ENCODE data around the gene MAPKAPK5. TPM values are rescaled to one million over a fixed set of nuclear protein-coding genes. Genes with fewer than 3 reads are reported as not detected.
A peak's percentile ranks its signal among the peaks of the same experiment; 100 is the strongest.
"Not testable (repeated sequence)": the region's sequence is repeated elsewhere in the genome, so short reads cannot be mapped to it uniquely, and the experiment has no call there.

MAPKAPK5 gene
- total and polyA plus RNA-seq, 5 donors from 2014 or later: 27.5 to 61.1 (median 33.1) TPM

- Histone ChIP-seq H3K27ac (ENCODE audit: insufficient read depth, low read length, poor library complexity, severe bottlenecking) (no peak overlapping the region), H3K9me3 (ENCODE audit: control insufficient read depth in 2 of 2, low read length in 2 of 2) (no peaks in the 10 kb centered on the region), H3K27me3 (ENCODE audit: control insufficient read depth, insufficient read depth, low read length) (no peaks in the 10 kb centered on the region), H3K4me3 (ENCODE audit: low read depth, low read length) (peak overlapping the region; percentile 41), H3K4me1 (ENCODE audit: control insufficient read depth, insufficient read depth, low read length, poor library complexity, severe bottlenecking) (no peaks in the 10 kb centered on the region), H3K36me3 (ENCODE audit: control insufficient read depth, insufficient read depth, low read length) (no peaks in the 10 kb centered on the region)
- peaks cover 0 to 1% (median 0%) of the 10 kb centered on the region in 7 donors for H3K9me3 Mint-ChIP-seq
- H3K36me3 Mint-ChIP-seq: no peaks in the 10 kb centered on the region
- ATAC-seq (ENCODE audit: low read depth in 2 of 2): peak; percentile 85 to 86
- peaks cover 5 to 12% (median 7%) of the 10 kb centered on the region in 4 donors for H3K4me1 Mint-ChIP-seq
- H3K4me3 Mint-ChIP-seq: peak overlapping the region in 1 of 4 donors; percentile 14
- H3K27me3 Mint-ChIP-seq: peaks cover 15% of the 10 kb centered on the region
- peak; percentile 32 to 85 (median 60) for DNase-seq
- no peak overlapping the region for H3K27ac Mint-ChIP-seq
These were observed 28.9 kb upstream of the MAPKAPK5 start for GRCh38 chr12:111812881-111813741.

GRCh38 chr12:111816065-111816615 is 25.9 kb upstream of the MAPKAPK5 start:
- H3K4me3 Mint-ChIP-seq: no peak overlapping the region
- peaks cover 5 to 12% (median 7%) of the 10 kb centered on the region in 4 donors for H3K4me1 Mint-ChIP-seq
- H3K9me3 Mint-ChIP-seq: peaks cover 0 to 4% (median 0%) of the 10 kb centered on the region in 7 donors
- H3K27me3 ChIP-seq (ENCODE audit: control insufficient read depth, insufficient read depth, low read length): peaks cover 2% of the 10 kb centered on the region
- H3K4me3 ChIP-seq (ENCODE audit: low read depth, low read length): no peak overlapping the region
- H3K4me1 ChIP-seq (ENCODE audit: control insufficient read depth, insufficient read depth, low read length, poor library complexity, severe bottlenecking): no peaks in the 10 kb centered on the region
- peaks cover 25% of the 10 kb centered on the region for H3K27me3 Mint-ChIP-seq
- H3K27ac Mint-ChIP-seq: no peak overlapping the region
- no peaks in the 10 kb centered on the region for H3K36me3 ChIP-seq (ENCODE audit: control insufficient read depth, insufficient read depth, low read length)
- no peak overlapping the region for H3K27ac ChIP-seq (ENCODE audit: insufficient read depth, low read length, poor library complexity, severe bottlenecking)
- no peak for DNase-seq
- no peaks in the 10 kb centered on the region for H3K9me3 ChIP-seq (ENCODE audit: control insufficient read depth in 2 of 2, low read length in 2 of 2)
- ATAC-seq (ENCODE audit: low read depth in 2 of 2): no peak
- H3K36me3 Mint-ChIP-seq: no peaks in the 10 kb centered on the region

- not testable (repeated sequence) for H3K27ac ChIP-seq (ENCODE audit: insufficient read depth, low read length, poor library complexity, severe bottlenecking); H3K36me3 Mint-ChIP-seq; DNase-seq; H3K4me3 ChIP-seq (ENCODE audit: low read depth, low read length); H3K4me3 Mint-ChIP-seq; H3K27ac Mint-ChIP-seq; H3K27me3 ChIP-seq (ENCODE audit: control insufficient read depth, insufficient read depth, low read length); H3K4me1 ChIP-seq (ENCODE audit: control insufficient read depth, insufficient read depth, low read length, poor library complexity, severe bottlenecking); H3K9me3 ChIP-seq (ENCODE audit: control insufficient read depth in 2 of 2, low read length in 2 of 2); ATAC-seq (ENCODE audit: low read depth in 2 of 2); H3K9me3 Mint-ChIP-seq; H3K36me3 ChIP-seq (ENCODE audit: control insufficient read depth, insufficient read depth, low read length)
- peaks cover 5 to 12% (median 8%) of the 10 kb centered on the region in 4 donors for H3K4me1 Mint-ChIP-seq
- H3K27me3 Mint-ChIP-seq: peaks cover 25% of the 10 kb centered on the region
These were observed 25.1 kb upstream of the MAPKAPK5 start for GRCh38 chr12:111816898-111817297.

GRCh38 chr12:111818340-111818739 is 23.7 kb upstream of the MAPKAPK5 start:
- Histone ChIP-seq H3K4me1 (ENCODE audit: control insufficient read depth, insufficient read depth, low read length, poor library complexity, severe bottlenecking) (no peaks in the 10 kb centered on the region), H3K27ac (ENCODE audit: insufficient read depth, low read length, poor library complexity, severe bottlenecking) (no peak overlapping the region), H3K9me3 (ENCODE audit: control insufficient read depth in 2 of 2, low read length in 2 of 2) (no peaks in the 10 kb centered on the region), H3K36me3 (ENCODE audit: control insufficient read depth, insufficient read depth, low read length) (no peaks in the 10 kb centered on the region), H3K4me3 (ENCODE audit: low read depth, low read length) (no peak overlapping the region), H3K27me3 (ENCODE audit: control insufficient read depth, insufficient read depth, low read length) (peaks cover 2% of the 10 kb centered on the region)
- DNase-seq (no peak), ATAC-seq (ENCODE audit: low read depth in 2 of 2) (no peak)
- Mint-ChIP-seq H3K36me3 (no peaks in the 10 kb centered on the region), H3K4me3 (no peak overlapping the region), H3K27ac (no peak overlapping the region), H3K4me1 (peaks cover 1 to 4% (median 3%) of the 10 kb centered on the region in 4 donors), H3K9me3 (peaks cover 0 to 4% (median 0%) of the 10 kb centered on the region in 7 donors), H3K27me3 (peaks cover 34% of the 10 kb centered on the region)

DNA sequence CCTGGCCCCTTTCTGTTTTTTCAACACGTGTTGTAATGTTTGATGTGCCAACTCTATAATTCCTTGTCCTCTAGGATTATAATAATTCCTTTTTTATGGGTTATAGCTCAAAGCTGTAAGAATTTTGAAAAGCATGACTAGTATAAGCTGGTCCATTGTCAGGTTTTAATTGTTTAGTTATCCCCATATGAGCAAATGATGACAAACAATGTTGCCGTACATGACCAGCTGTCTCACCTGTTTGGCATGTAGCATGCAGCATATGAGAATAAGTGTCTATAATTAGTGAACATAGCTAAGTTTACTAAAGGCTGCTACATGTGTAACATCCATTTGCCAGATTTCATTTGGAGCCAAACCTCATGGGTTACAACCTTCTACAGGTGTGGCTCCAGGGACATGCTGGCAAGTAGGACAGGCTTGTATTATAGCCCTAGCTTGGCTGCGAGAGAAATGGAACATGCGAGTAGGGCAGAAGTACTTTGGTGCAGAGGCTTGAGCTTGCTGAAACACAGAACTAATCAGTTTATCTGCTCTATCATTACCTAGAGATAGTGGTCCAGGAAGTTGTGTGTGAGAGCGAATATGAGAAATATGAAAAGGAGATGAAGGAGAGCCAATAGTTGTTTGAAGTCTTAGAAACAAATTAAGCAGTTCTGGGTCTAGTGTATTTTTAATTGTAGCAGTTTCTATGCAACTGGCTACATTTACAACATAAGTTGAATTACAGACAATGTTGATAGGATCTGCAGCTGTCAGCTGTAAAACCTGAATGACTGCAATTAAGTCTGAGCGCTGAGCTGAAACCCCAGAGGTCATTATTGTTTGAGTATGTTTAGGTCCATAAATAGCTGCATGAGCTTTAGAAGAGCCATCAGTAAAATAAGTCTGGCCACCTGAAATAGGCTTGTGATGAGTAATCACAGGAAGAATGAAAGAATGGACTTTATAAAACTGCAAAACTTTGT is 22.6 kb upstream of the MAPKAPK5 start:
- no peak overlapping the region for H3K27ac Mint-ChIP-seq
- H3K27me3 Mint-ChIP-seq: peaks cover 42% of the 10 kb centered on the region
- Histone ChIP-seq H3K27ac (ENCODE audit: insufficient read depth, low read length, poor library complexity, severe bottlenecking) (no peak overlapping the region), H3K4me1 (ENCODE audit: control insufficient read depth, insufficient read depth, low read length, poor library complexity, severe bottlenecking) (no peaks in the 10 kb centered on the region), H3K27me3 (ENCODE audit: control insufficient read depth, insufficient read depth, low read length) (peaks cover 5% of the 10 kb centered on the region), H3K4me3 (ENCODE audit: low read depth, low read length) (no peak overlapping the region), H3K36me3 (ENCODE audit: control insufficient read depth, insufficient read depth, low read length) (no peaks in the 10 kb centered on the region), H3K9me3 (ENCODE audit: control insufficient read depth in 2 of 2, low read length in 2 of 2) (no peaks in the 10 kb centered on the region)
- DNase-seq (no peak), ATAC-seq (ENCODE audit: low read depth in 2 of 2) (no peak)
- H3K4me3 Mint-ChIP-seq: no peak overlapping the region
- H3K4me1 Mint-ChIP-seq: peaks cover 0 to 3% (median 2%) of the 10 kb centered on the region in 4 donors
- no peaks in the 10 kb centered on the region for H3K36me3 Mint-ChIP-seq
- H3K9me3 Mint-ChIP-seq: peaks cover 0 to 4% (median 0%) of the 10 kb centered on the region in 7 donors

GRCh38 chr12:111820828-111821227 is 21.2 kb upstream of the MAPKAPK5 start:
- H3K9me3 ChIP-seq (ENCODE audit: control insufficient read depth in 2 of 2, low read length in 2 of 2); ATAC-seq (ENCODE audit: low read depth in 2 of 2); H3K27ac Mint-ChIP-seq; H3K4me3 Mint-ChIP-seq; H3K36me3 Mint-ChIP-seq; H3K27me3 ChIP-seq (ENCODE audit: control insufficient read depth, insufficient read depth, low read length); H3K27ac ChIP-seq (ENCODE audit: insufficient read depth, low read length, poor library complexity, severe bottlenecking); H3K36me3 ChIP-seq (ENCODE audit: control insufficient read depth, insufficient read depth, low read length); DNase-seq; H3K4me3 ChIP-seq (ENCODE audit: low read depth, low read length); H3K4me1 ChIP-seq (ENCODE audit: control insufficient read depth, insufficient read depth, low read length, poor library complexity, severe bottlenecking); H3K4me1 Mint-ChIP-seq; H3K9me3 Mint-ChIP-seq: not testable (repeated sequence)
- peaks cover 51% of the 10 kb centered on the region for H3K27me3 Mint-ChIP-seq

- Histone ChIP-seq H3K27ac (ENCODE audit: insufficient read depth, low read length, poor library complexity, severe bottlenecking) (no peak overlapping the region), H3K36me3 (ENCODE audit: control insufficient read depth, insufficient read depth, low read length) (no peaks in the 10 kb centered on the region), H3K9me3 (ENCODE audit: control insufficient read depth in 2 of 2, low read length in 2 of 2) (no peaks in the 10 kb centered on the region), H3K4me1 (ENCODE audit: control insufficient read depth, insufficient read depth, low read length, poor library complexity, severe bottlenecking) (no peaks in the 10 kb centered on the region), H3K27me3 (ENCODE audit: control insufficient read depth, insufficient read depth, low read length) (peaks cover 5% of the 10 kb centered on the region), H3K4me3 (ENCODE audit: low read depth, low read length) (no peak overlapping the region)
- peaks cover 0 to 4% (median 0%) of the 10 kb centered on the region in 7 donors for H3K9me3 Mint-ChIP-seq
- H3K4me3 Mint-ChIP-seq: no peak overlapping the region
- H3K27me3 Mint-ChIP-seq: peaks cover 48% of the 10 kb centered on the region
- no peak overlapping the region for H3K27ac Mint-ChIP-seq
- H3K4me1 Mint-ChIP-seq: peaks cover 0 to 7% (median 3%) of the 10 kb centered on the region in 4 donors
- no peak for DNase-seq
- no peak for ATAC-seq (ENCODE audit: low read depth in 2 of 2)
- no peaks in the 10 kb centered on the region for H3K36me3 Mint-ChIP-seq
These were observed 19.1 kb upstream of the MAPKAPK5 start for GRCh38 chr12:111822886-111823285.

All from CD4-positive, CD25-positive, alpha-beta regulatory T cell (primary cell).